DND-41 (cell line): ENCODE measurements around the gene STEAP1B.

Experiments used
- EZH2 ChIP-seq: IDR thresholded peaks from 3 replicates; pipeline ENCODE4 v1.6.1; 2012; ENCODE audit warnings: borderline replicate concordance, low read depth, mild to moderate bottlenecking, moderate library complexity, low read length, inconsistent platforms; ENCODE audit not compliant: severe bottlenecking
- TF ChIP-seq, protein P1 (sequence below): IDR thresholded peaks from 2 replicates; pipeline ENCODE4 v1.5.1; 2012; ENCODE audit warnings: borderline replicate concordance, low read length, moderate library complexity, mild to moderate bottlenecking; ENCODE audit not compliant: poor library complexity, severe bottlenecking; ENCODE audit errors: extremely low read depth

DNA sequence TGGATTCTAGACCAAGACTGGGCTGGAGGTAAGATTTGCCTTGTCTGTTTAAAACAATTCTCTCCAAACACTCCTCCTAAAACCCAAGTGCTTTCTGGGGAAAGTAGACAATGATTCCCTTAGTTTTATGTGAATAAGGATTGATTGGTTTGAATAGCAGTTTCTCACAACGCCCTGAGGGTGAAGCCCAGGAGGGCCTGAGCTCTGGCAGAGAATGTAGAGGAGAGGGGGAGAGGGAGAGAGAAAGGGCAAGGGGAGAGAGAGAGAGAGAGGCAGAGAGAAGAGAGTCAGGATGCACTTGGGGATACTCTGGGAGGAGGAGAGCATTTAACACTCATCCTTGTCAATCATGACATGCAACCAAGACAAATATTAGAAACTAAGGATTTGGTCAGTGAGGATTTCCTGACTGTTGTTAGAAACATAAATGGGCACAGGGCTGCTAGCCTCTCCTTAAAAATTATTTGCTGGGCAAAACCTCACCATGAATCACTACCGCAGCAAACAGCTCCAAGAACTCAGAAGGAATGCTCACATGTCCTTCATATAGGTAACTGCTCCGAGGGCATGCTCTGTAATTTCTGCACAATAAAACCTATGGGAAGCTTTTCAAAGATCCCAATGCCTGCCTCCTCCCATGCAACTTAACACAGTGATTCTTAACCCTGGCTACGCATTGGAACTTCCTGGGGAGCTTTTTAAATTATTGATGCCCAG is 87.9 kb downstream of the STEAP1B start:
- TF ChIP-seq, protein P1, sequence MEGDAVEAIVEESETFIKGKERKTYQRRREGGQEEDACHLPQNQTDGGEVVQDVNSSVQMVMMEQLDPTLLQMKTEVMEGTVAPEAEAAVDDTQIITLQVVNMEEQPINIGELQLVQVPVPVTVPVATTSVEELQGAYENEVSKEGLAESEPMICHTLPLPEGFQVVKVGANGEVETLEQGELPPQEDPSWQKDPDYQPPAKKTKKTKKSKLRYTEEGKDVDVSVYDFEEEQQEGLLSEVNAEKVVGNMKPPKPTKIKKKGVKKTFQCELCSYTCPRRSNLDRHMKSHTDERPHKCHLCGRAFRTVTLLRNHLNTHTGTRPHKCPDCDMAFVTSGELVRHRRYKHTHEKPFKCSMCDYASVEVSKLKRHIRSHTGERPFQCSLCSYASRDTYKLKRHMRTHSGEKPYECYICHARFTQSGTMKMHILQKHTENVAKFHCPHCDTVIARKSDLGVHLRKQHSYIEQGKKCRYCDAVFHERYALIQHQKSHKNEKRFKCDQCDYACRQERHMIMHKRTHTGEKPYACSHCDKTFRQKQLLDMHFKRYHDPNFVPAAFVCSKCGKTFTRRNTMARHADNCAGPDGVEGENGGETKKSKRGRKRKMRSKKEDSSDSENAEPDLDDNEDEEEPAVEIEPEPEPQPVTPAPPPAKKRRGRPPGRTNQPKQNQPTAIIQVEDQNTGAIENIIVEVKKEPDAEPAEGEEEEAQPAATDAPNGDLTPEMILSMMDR, result no peak
- no peak for TF ChIP-seq EZH2
